Prostate gland (tissue), 2 donors: ENCODE data around the gene FRMD4A. TPM values are rescaled to one million over a fixed set of nuclear protein-coding genes. Genes with fewer than 3 reads are reported as not detected.

Source experiments
- DNase-seq: peaks from one replicate; pipeline ENCODE4 v3.0.0-alpha.2; 2019; ENCODE audit warnings: low spot score
- H3K27ac ChIP-seq, 2 donors: fragments of 200-600 bp; sonication (generic); 2 replicates each; pipeline ENCODE4 v1.5.1; 2017 to 2019
- H3K27me3 ChIP-seq: fragments of 200-600 bp; sonication (generic); replicated peaks from 2 replicates; pipeline ENCODE4 v1.5.1; 2019; ENCODE audit not compliant: insufficient read depth
- H3K36me3 ChIP-seq, 2 donors: fragments of 200-600 bp; sonication (generic); 1 replicate in 1 of 2; 2 replicates in 1 of 2; pipeline versions ENCODE4 v1.5.1 to v1.8.1; 2017 to 2019
- H3K4me1 ChIP-seq: fragments of 200-600 bp; sonication (generic); replicated peaks from 2 replicates; pipeline ENCODE4 v1.5.1; 2019
- H3K4me3 ChIP-seq, 2 donors: fragments of 200-600 bp; sonication (generic); 2 replicates each; pipeline ENCODE4 v1.5.1; 2017 to 2019
- H3K9me3 ChIP-seq: fragments of 200-600 bp; sonication (generic); 2 replicates; pipeline ENCODE4 v1.5.1; 2017
- CTCF ChIP-seq, 4 experiments: fragments of 200-600 bp in 2 of 4; fragments of 450-650 bp in 2 of 4; sonication (generic) in 2 of 4; IDR thresholded peaks; 1 replicate in 3 of 4; 2 replicates in 1 of 4; pipeline ENCODE4 v1.5.1; 2016 to 2019; ENCODE audit warnings: antibody characterized with exemption in 4 of 4, mild to moderate bottlenecking in 2 of 4, moderate library complexity in 2 of 4
- POLR2A ChIP-seq: fragments of 450-650 bp; IDR thresholded peaks from one replicate; pipeline ENCODE4 v1.6.1; 2016; ENCODE audit warnings: antibody characterized with exemption, mild to moderate bottlenecking
- POLR2AphosphoS5 ChIP-seq: sonication (generic); formaldehyde crosslinking; IDR thresholded peaks from one replicate; pipeline ENCODE4 v1.6.1; 2017; ENCODE audit warnings: antibody characterized with exemption
- WGBS: methylation state at CpG from one replicate; pipeline ENCODE4 v1.1.5; 2018; 5-methylcytosine and 5-hydroxymethylcytosine counted together
- intact Hi-C: fragments of 100-400 bp; cut with DNase I; formaldehyde crosslinking; loops from one replicate; pipeline ENCODE4 v1.14.2; 2022
- total RNA-seq, 2 donors: library from RNA; depleted of rRNA; stranded (reverse); fragments of >200 nt; gene quantifications; one replicate each; pipeline ENCODE4 v1.1.0, GENCODE V29; 2016

FRMD4A gene
- total RNA-seq, 2 donors from 2014 or later: 38.0 to 53.2 TPM

DNA sequence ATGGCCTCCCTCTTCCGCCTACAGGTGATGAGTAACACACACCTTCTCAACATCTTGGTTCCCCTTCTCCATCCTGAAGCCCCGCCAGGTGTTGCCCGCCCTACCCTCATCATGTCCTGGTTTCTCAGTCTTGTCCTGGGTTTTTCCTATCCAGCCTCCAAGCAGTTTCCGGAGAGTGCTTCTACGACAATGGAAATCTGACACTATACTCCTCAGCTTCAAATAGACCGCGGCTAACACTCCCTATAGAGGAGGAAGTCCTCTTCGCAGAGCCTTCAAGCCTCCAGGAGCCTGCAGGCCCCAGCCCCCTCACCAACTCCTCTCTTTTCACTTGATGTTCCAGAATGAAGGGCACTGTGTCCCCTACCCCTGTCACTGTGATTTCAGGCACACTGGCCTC is 596.6 kb downstream of the FRMD4A start:
- Histone ChIP-seq H3K4me1 (no peaks in the 10 kb centered on the region), H3K27me3 (no peaks in the 10 kb centered on the region), H3K27ac (no peak overlapping the region), H3K4me3 (no peak overlapping the region), H3K9me3 (no peaks in the 10 kb centered on the region), H3K36me3 (no peaks in the 10 kb centered on the region)
- intact Hi-C loops: no loop called here
- DNase-seq: no peak
- WGBS: 91% methylated on average over 8 of the region's 8 CpGs
- TF ChIP-seq CTCF (IDR thresholded peaks at IDR 0.05) (no peak), POLR2AphosphoS5 (no peak)

GRCh38 chr10:13733071-13733470 is 597.7 kb downstream of the FRMD4A start:
- Histone ChIP-seq H3K27ac (no peak overlapping the region), H3K4me1 (no peaks in the 10 kb centered on the region), H3K9me3 (no peaks in the 10 kb centered on the region), H3K36me3 (no peaks in the 10 kb centered on the region), H3K4me3 (no peak overlapping the region), H3K27me3 (no peaks in the 10 kb centered on the region)
- no peak for DNase-seq
- TF ChIP-seq POLR2A (no peak), POLR2AphosphoS5 (no peak), CTCF (IDR thresholded peaks at IDR 0.05) (no peak)
- 86% methylated on average over 7 of the region's 7 CpGs for WGBS
- intact Hi-C loops: no loop called here

GRCh38 chr10:13732465-13732881 is 598.3 kb downstream of the FRMD4A start:
- no peaks in the 10 kb centered on the region for H3K9me3 ChIP-seq
- WGBS: 67% methylated on average over 6 of the region's 6 CpGs
- TF ChIP-seq POLR2AphosphoS5: no peak
- no peak for TF ChIP-seq CTCF (IDR thresholded peaks at IDR 0.05)
- no peak for TF ChIP-seq POLR2A
- no peaks in the 10 kb centered on the region for H3K27me3 ChIP-seq
- DNase-seq: no peak
- H3K36me3 ChIP-seq: no peaks in the 10 kb centered on the region
- H3K4me3 ChIP-seq: no peak overlapping the region
- intact Hi-C loops: no loop called here
- no peak overlapping the region for H3K27ac ChIP-seq
- no peaks in the 10 kb centered on the region for H3K4me1 ChIP-seq

DNA sequence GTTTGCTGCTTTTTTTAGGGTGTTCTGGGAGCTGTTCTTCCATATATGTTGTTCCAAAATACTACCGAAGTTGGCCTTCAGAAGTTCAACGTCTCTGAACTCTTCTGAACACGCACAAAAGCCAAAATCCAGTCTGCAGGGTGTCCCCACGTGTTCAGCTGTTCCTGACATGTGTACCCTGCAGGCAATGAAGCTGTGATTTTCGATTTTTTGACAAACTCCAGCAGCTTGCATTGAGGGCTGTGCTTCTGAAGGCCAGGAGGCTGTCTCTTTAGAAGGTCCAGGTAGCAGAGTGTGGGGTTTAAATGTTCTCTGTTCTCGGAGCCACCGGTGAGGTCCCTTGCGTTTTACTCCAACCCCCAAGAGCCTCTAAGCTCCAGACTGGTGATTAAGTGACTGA is 598.9 kb downstream of the FRMD4A start:
- Histone ChIP-seq H3K9me3 (no peaks in the 10 kb centered on the region), H3K36me3 (no peaks in the 10 kb centered on the region), H3K27me3 (no peaks in the 10 kb centered on the region), H3K27ac (no peak overlapping the region), H3K4me3 (no peak overlapping the region), H3K4me1 (no peaks in the 10 kb centered on the region)
- DNase-seq: no peak
- WGBS: 89% methylated on average over 8 of the region's 8 CpGs
- TF ChIP-seq POLR2A (no peak), CTCF (IDR thresholded peaks at IDR 0.05) (no peak), POLR2AphosphoS5 (no peak)
- intact Hi-C loops: no loop called here

- no peak overlapping the region for H3K27ac ChIP-seq
- 59% methylated on average over 7 of the region's 7 CpGs for WGBS
- H3K4me1 ChIP-seq: no peaks in the 10 kb centered on the region
- no peaks in the 10 kb centered on the region for H3K36me3 ChIP-seq
- no peaks in the 10 kb centered on the region for H3K9me3 ChIP-seq
- TF ChIP-seq POLR2A (no peak), CTCF (IDR thresholded peaks at IDR 0.05) (no peak), POLR2AphosphoS5 (no peak)
- intact Hi-C loops: no loop called here
- no peak overlapping the region for H3K4me3 ChIP-seq
- no peak for DNase-seq
- H3K27me3 ChIP-seq: no peaks in the 10 kb centered on the region
Observed at GRCh38 chr10:13730956-13731355, 599.8 kb downstream of the FRMD4A start.
